ENCODE data around the gene LZTS2. TPM values are rescaled to one million over a fixed set of nuclear protein-coding genes. Genes with fewer than 3 reads are reported as not detected.

LZTS2 gene
- 10 to 100 TPM; 12.6 to 12.7 TPM for total RNA-seq

GRCh38 chr10:100999742-101000126, at the start of gene LZTS2:
TSS of gene LZTS2 (plus strand) at chr10:100999808. CDS start at chr10:101002539, 2,731 bp downstream.
- DNase-seq (no peak), ATAC-seq (no peak)
- no peaks in the 10 kb centered on the region for H3K9me3 Mint-ChIP-seq (ENCODE audit: low read depth)
- H3K4me1 Mint-ChIP-seq = peaks cover 22% of the 10 kb centered on the region
- peak within 1 kb of the TSS; percentile 76 for H3K4me3 Mint-ChIP-seq
- H3K36me3 Mint-ChIP-seq = no peaks in the 10 kb centered on the region
- H3K27ac Mint-ChIP-seq = peak within 1 kb of the TSS; percentile 80
- H3K27me3 Mint-ChIP-seq = no peaks in the 10 kb centered on the region
- CTCF ChIA-PET = interaction anchor here (0.9 to 13.2 kb wide), 8 partner anchors 12 to 447 kb away, joined by 3 to 174 read pairs (median 6); partner anchors contain the start of genes PDZD7 and SFXN3

GRCh38 chr10:100960251-100960650, 39.4 kb upstream of the LZTS2 start:
- CTCF ChIA-PET = no interaction called here
- Mint-ChIP-seq H3K9me3 (ENCODE audit: low read depth) (no peaks in the 10 kb centered on the region), H3K4me3 (no peak overlapping the region), H3K36me3 (peaks cover 36% of the 10 kb centered on the region), H3K27ac (no peak overlapping the region), H3K4me1 (peaks cover 7% of the 10 kb centered on the region), H3K27me3 (no peaks in the 10 kb centered on the region)
- DNase-seq = no peak
- ATAC-seq = no peak

- no peak for ATAC-seq
- no peaks in the 10 kb centered on the region for H3K9me3 Mint-ChIP-seq (ENCODE audit: low read depth)
- H3K4me3 Mint-ChIP-seq = no peak overlapping the region
- no peak overlapping the region for H3K27ac Mint-ChIP-seq
- H3K36me3 Mint-ChIP-seq = peaks cover 29% of the 10 kb centered on the region
- DNase-seq = no peak
- no peaks in the 10 kb centered on the region for H3K4me1 Mint-ChIP-seq
- H3K27me3 Mint-ChIP-seq = no peaks in the 10 kb centered on the region
- CTCF ChIA-PET = no interaction called here
Observed at GRCh38 chr10:100962351-100963080, 37.1 kb upstream of the LZTS2 start.

- Mint-ChIP-seq H3K9me3 (ENCODE audit: low read depth) (no peaks in the 10 kb centered on the region), H3K27ac (no peak overlapping the region), H3K27me3 (no peaks in the 10 kb centered on the region), H3K4me1 (peaks cover 4% of the 10 kb centered on the region), H3K4me3 (no peak overlapping the region), H3K36me3 (peaks cover 26% of the 10 kb centered on the region)
- no peak for DNase-seq
- ATAC-seq = no peak
- CTCF ChIA-PET = no interaction called here
Observed at GRCh38 chr10:100963826-100964225, 35.8 kb upstream of the LZTS2 start.

GRCh38 chr10:100965820-100966219, 33.8 kb upstream of the LZTS2 start:
- CTCF ChIA-PET = interaction anchor here (2.6 to 4.2 kb wide), 2 partner anchors 22 to 48 kb away, joined by 8 to 20 read pairs; partner anchors contain the start of genes MRPL43 and TWNK
- no peaks in the 10 kb centered on the region for H3K9me3 Mint-ChIP-seq (ENCODE audit: low read depth)
- ATAC-seq (no peak), DNase-seq (no peak)
- H3K4me3 Mint-ChIP-seq = no peak overlapping the region
- H3K4me1 Mint-ChIP-seq = peaks cover 7% of the 10 kb centered on the region
- peaks cover 16% of the 10 kb centered on the region for H3K36me3 Mint-ChIP-seq
- no peak overlapping the region for H3K27ac Mint-ChIP-seq
- H3K27me3 Mint-ChIP-seq = no peaks in the 10 kb centered on the region

- Mint-ChIP-seq H3K4me1 (peaks cover 7% of the 10 kb centered on the region), H3K27ac (no peak overlapping the region), H3K4me3 (no peak overlapping the region), H3K36me3 (peaks cover 11% of the 10 kb centered on the region), H3K9me3 (ENCODE audit: low read depth) (no peaks in the 10 kb centered on the region), H3K27me3 (no peaks in the 10 kb centered on the region)
- ATAC-seq = no peak
- DNase-seq = no peak
- CTCF ChIA-PET = interaction anchor here (0.9 to 4.2 kb wide), 3 partner anchors 8 to 47 kb away, joined by 3 to 20 read pairs (median 8); no protein-coding TSS in a partner anchor
Observed at GRCh38 chr10:100966887-100967286, 32.7 kb upstream of the LZTS2 start.

GRCh38 chr10:100967332-100967731, 32.3 kb upstream of the LZTS2 start:
- H3K27ac Mint-ChIP-seq = no peak overlapping the region
- no peaks in the 10 kb centered on the region for H3K9me3 Mint-ChIP-seq (ENCODE audit: low read depth)
- H3K4me1 Mint-ChIP-seq = peaks cover 7% of the 10 kb centered on the region
- DNase-seq (no peak), ATAC-seq (no peak)
- H3K27me3 Mint-ChIP-seq = no peaks in the 10 kb centered on the region
- CTCF ChIA-PET = interaction anchor here (1.2 to 4.2 kb wide), 3 partner anchors 9 to 47 kb away, joined by 5 to 20 read pairs (median 8); no protein-coding TSS in a partner anchor
- H3K36me3 Mint-ChIP-seq = peaks cover 8% of the 10 kb centered on the region
- H3K4me3 Mint-ChIP-seq = no peak overlapping the region

GRCh38 chr10:100968062-100968736, 31.4 kb upstream of the LZTS2 start:
- DNase-seq (no peak), ATAC-seq (no peak)
- Mint-ChIP-seq H3K9me3 (ENCODE audit: low read depth) (no peaks in the 10 kb centered on the region), H3K27ac (peak overlapping the region; percentile 35), H3K27me3 (no peaks in the 10 kb centered on the region), H3K4me1 (peaks cover 7% of the 10 kb centered on the region), H3K36me3 (no peaks in the 10 kb centered on the region), H3K4me3 (no peak overlapping the region)
- CTCF ChIA-PET = interaction anchor here (0.6 to 4.2 kb wide), 9 partner anchors 10 to 82 kb away, joined by 3 to 20 read pairs (median 3); no protein-coding TSS in a partner anchor

- Mint-ChIP-seq H3K9me3 (ENCODE audit: low read depth) (no peaks in the 10 kb centered on the region), H3K4me1 (peaks cover 7% of the 10 kb centered on the region), H3K27ac (no peak overlapping the region), H3K4me3 (peak overlapping the region; percentile 16), H3K27me3 (no peaks in the 10 kb centered on the region), H3K36me3 (no peaks in the 10 kb centered on the region)
- ATAC-seq = peak; percentile 9
- DNase-seq = no peak
- CTCF ChIA-PET = interaction anchor here (0.6 to 4.2 kb wide), 10 partner anchors 11 to 81 kb away, joined by 3 to 20 read pairs (median 4); partner anchors contain the start of gene MRPL43
Observed at GRCh38 chr10:100968863-100969186, 30.8 kb upstream of the LZTS2 start.

- Mint-ChIP-seq H3K9me3 (ENCODE audit: low read depth) (no peaks in the 10 kb centered on the region), H3K27me3 (no peaks in the 10 kb centered on the region), H3K27ac (peak within 1 kb of the TSS; percentile 35), H3K36me3 (no peaks in the 10 kb centered on the region), H3K4me1 (peaks cover 7% of the 10 kb centered on the region), H3K4me3 (peak within 1 kb of the TSS; percentile 27)
- CTCF ChIA-PET = interaction anchor here (0.8 to 2.3 kb wide), 9 partner anchors 11 to 48 kb away, joined by 3 to 11 read pairs (median 4); partner anchors contain the start of gene MRPL43
- DNase-seq = no peak
- peak; percentile 80 for ATAC-seq
Observed at GRCh38 chr10:100969187-100970075, 30.2 kb upstream of the LZTS2 start, which contains the start of gene SEMA4G. TSS of gene SEMA4G (plus strand) at chr10:100969504. CDS start at chr10:100972913, 3,409 bp downstream.

- H3K4me3 Mint-ChIP-seq = peak overlapping the region; percentile 27
- no peaks in the 10 kb centered on the region for H3K9me3 Mint-ChIP-seq (ENCODE audit: low read depth)
- H3K27me3 Mint-ChIP-seq = no peaks in the 10 kb centered on the region
- peaks cover 7% of the 10 kb centered on the region for H3K4me1 Mint-ChIP-seq
- DNase-seq = no peak
- H3K27ac Mint-ChIP-seq = no peak overlapping the region
- no peak for ATAC-seq
- CTCF ChIA-PET = interaction anchor here (1.4 to 2.3 kb wide), 3 partner anchors 14 to 28 kb away, joined by 4 to 11 read pairs (median 4); partner anchors contain the start of gene MRPL43
- no peaks in the 10 kb centered on the region for H3K36me3 Mint-ChIP-seq
Observed at GRCh38 chr10:100970076-100970913, 29.3 kb upstream of the LZTS2 start.
